Lower lobe of right lung (tissue), 2 donors: ENCODE measurements around the gene A1BG. TPM values are rescaled to one million over a fixed set of nuclear protein-coding genes. Genes with fewer than 3 reads are reported as not detected.
A peak's percentile ranks its signal among the peaks of the same experiment; 100 is the strongest.

Experiments used
- ATAC-seq, 2 donors: fragments of 200-7000 bp; cut with Tn5 transposase; one replicate each; pipeline ENCODE4 v1.9.1; 2020 to 2022; ENCODE audit warnings: mild to moderate bottlenecking in 2 of 2, moderate library complexity in 2 of 2
- DNase-seq: peaks from one replicate; pipeline ENCODE4 v3.0.0-alpha.2; 2020
- H3K27ac ChIP-seq: fragments of 200-600 bp; one replicate; pipeline ENCODE4 v1.8.0; 2022
- H3K27me3 ChIP-seq: fragments of 200-600 bp; one replicate; pipeline ENCODE4 v1.8.0; 2022; ENCODE audit warnings: low read depth
- H3K36me3 ChIP-seq: fragments of 200-600 bp; one replicate; pipeline ENCODE4 v1.8.0; 2022; ENCODE audit warnings: mild to moderate bottlenecking
- H3K4me1 ChIP-seq: fragments of 200-600 bp; one replicate; pipeline ENCODE4 v1.8.0; 2022
- H3K4me3 ChIP-seq: fragments of 200-600 bp; one replicate; pipeline ENCODE4 v1.8.0; 2022; ENCODE audit warnings: mild to moderate bottlenecking
- H3K9me3 ChIP-seq: fragments of 200-600 bp; one replicate; pipeline ENCODE4 v1.8.0; 2022
- intact Hi-C: fragments of 100-400 bp; cut with DNase I; formaldehyde crosslinking; loops from one replicate; pipeline ENCODE4 v1.11.0; 2022
- total RNA-seq: library from RNA; stranded (reverse); fragmentation: NEBNext Ultra II Directional; extraction: Animal tissue kit (Norgen Biotek cat#: 25700); gene quantifications from one replicate; pipeline ENCODE4 v1.2.1, GENCODE V29; 2021
- TF ChIP-seq, protein P1 (sequence below): fragments of 200-600 bp; IDR thresholded peaks from one replicate; pipeline ENCODE4 v1.8.0; 2022; ENCODE audit warnings: antibody characterized with exemption, mild to moderate bottlenecking
- donor health status: DM: no; HTN: yes; CAD: no; lungs with severe emphysema.

Gene A1BG
- total RNA-seq, 1 donor from 2014 or later: 14.0 TPM

DNA sequence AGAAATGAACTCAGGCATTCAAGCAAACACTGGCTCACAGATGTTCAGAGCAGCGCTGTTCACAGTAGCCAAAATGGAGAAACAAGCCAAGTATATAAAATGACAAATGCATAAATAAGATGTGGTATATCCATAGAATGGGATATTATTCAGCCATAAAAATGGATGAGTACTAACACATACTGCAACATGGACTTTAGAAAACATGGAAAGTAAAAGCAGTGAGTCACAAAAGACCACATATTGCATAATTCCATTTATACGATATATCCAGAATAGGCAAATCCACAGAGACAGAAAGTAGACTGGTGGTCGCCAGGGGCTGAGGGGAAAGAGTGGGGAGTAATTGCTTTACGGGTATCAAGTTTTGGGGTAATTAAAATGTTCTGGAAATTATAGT is 20.9 kb upstream of the A1BG start:
- Histone ChIP-seq H3K4me3 (no peak overlapping the region), H3K27ac (no peak overlapping the region), H3K27me3 (no peaks in the 10 kb centered on the region), H3K4me1 (peaks cover 13% of the 10 kb centered on the region), H3K9me3 (no peaks in the 10 kb centered on the region), H3K36me3 (no peaks in the 10 kb centered on the region)
- TF ChIP-seq, protein P1, sequence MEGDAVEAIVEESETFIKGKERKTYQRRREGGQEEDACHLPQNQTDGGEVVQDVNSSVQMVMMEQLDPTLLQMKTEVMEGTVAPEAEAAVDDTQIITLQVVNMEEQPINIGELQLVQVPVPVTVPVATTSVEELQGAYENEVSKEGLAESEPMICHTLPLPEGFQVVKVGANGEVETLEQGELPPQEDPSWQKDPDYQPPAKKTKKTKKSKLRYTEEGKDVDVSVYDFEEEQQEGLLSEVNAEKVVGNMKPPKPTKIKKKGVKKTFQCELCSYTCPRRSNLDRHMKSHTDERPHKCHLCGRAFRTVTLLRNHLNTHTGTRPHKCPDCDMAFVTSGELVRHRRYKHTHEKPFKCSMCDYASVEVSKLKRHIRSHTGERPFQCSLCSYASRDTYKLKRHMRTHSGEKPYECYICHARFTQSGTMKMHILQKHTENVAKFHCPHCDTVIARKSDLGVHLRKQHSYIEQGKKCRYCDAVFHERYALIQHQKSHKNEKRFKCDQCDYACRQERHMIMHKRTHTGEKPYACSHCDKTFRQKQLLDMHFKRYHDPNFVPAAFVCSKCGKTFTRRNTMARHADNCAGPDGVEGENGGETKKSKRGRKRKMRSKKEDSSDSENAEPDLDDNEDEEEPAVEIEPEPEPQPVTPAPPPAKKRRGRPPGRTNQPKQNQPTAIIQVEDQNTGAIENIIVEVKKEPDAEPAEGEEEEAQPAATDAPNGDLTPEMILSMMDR: no peak
- intact Hi-C loops: no loop called here
- no peak for DNase-seq
- ATAC-seq: no peak

DNA sequence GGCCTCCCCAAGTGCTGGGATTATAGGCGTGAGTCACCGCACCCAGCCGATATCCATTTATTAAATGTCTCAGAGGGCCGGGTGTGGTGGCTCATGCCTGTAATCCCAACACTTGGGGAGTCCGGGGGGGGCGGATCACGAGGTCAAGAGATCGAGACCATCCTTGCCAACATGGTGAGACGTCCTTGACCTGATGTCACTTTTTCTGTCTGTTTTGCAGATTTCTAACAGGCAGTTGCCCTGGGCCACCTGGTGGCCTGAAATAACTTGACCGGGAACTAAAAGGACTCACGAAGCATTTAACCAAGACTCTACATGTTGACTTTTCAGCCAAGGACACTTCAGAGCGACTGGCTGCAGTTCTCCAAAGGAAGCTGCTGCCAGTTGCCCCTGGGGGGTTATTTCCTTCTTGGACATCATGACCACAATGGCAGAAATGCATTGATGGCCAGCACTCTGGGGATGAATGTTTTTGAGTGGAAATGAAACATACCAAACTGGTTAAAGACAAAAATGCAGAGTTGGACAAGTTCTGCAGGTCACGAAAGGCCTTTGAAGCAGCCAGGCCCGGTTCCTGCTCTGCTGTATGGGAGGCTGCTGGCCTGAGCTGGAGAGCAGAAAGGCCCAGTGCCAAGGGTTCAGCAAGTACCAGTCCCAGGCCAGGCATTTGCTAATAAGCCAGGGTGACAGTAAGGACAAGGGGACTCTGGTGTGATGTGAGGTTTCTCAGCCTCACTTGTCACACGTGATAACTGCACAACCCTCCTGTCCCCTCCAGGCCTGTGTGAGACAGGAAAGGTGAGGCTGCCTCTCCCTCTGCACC is 19.2 kb upstream of the A1BG start:
- no peak overlapping the region for H3K4me3 ChIP-seq
- H3K27me3 ChIP-seq: peaks cover 2% of the 10 kb centered on the region
- DNase-seq (no peak), ATAC-seq (peak; percentile 81 to 87)
- no peaks in the 10 kb centered on the region for H3K9me3 ChIP-seq
- H3K36me3 ChIP-seq: no peaks in the 10 kb centered on the region
- H3K27ac ChIP-seq: peak overlapping the region; percentile 24
- intact Hi-C loops: no loop called here
- H3K4me1 ChIP-seq: peaks cover 12% of the 10 kb centered on the region
- TF ChIP-seq, protein P1: peak; percentile 9

DNA sequence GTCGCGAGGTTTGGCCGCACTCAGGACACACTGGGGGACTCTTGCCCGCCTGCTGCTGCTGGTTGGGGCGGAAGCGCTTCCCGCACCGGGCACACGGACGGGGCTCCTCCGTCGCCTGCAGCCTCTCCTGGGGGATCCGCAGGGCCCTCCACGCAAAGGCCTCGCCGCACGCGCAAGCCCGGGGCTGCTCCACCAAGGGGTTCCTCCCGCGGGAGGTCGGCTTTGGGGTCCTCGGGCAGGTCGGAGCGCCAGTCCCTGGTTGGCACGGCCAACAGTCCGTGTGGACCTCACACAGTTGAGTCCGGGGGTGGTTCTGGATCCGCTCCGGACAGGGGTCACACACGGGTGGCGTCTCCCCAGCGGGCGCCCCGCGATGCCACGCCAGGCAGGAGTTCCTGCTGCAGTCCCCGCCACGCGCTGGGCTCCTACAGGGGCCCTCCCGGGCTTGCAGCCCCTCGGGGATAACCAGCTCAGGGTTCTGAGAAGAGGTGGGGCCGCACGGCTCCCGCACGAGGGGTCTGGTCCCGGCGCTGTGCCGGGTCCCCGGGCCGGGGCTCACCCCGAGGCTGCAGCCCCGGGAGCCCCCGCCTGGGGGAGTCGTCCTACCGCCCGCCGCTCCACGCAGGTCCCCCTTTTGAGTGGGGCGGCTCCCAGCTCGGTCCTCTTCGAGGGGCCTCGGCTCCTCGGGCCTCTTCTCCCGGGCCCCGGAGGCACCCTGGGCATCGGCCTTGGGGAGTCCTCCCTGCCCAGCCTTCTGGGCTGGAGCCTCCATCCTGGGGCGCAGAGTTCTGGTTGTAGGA is 15.5 kb upstream of the A1BG start:
- Histone ChIP-seq H3K4me1 (peaks cover 12% of the 10 kb centered on the region), H3K36me3 (no peaks in the 10 kb centered on the region), H3K9me3 (no peaks in the 10 kb centered on the region), H3K27me3 (peaks cover 7% of the 10 kb centered on the region), H3K27ac (no peak overlapping the region), H3K4me3 (no peak overlapping the region)
- intact Hi-C loops: no loop called here
- DNase-seq (no peak), ATAC-seq (no peak)
- TF ChIP-seq, protein P1: no peak

DNA sequence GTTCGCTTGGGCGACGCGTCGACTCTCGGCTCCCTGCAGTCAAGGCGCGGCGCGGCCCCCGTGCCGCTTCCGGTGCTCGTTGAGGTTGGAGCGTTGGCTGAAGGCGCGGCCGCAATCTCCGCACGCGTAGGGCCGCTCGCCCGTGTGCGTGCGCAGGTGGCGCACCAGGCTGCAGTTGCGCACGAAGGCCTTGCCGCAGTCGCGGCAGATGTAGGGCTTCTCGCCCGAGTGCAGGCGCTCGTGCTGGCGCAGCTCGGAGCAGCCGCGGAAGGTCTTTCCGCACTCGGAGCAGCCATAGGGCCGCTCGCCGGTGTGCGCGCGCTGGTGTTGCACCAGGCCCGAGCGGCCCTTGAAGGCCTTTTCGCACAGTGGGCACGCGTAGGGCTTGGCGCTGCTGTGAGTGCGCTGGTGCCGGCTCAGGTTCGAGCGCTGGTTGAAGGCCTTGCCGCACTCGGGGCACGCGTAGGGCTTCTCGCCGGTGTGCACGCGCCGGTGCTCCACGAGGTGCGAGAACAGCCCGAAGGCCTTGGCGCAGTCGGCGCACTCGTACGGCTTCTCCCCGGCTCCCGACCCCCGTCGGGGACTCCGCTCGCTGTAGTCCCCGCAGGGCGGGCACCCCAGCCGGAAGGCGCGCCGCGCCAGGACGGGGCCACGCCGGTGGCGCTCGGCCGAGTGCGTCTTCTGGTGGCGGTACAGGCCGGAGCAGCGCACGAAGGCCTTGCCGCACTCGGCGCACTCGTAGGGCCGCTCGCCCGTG is 14.6 kb upstream of the A1BG start:
- TF ChIP-seq, protein P1: no peak
- DNase-seq: no peak
- intact Hi-C loops: no loop called here
- H3K27ac ChIP-seq: no peak overlapping the region
- peaks cover 5% of the 10 kb centered on the region for H3K4me1 ChIP-seq
- no peaks in the 10 kb centered on the region for H3K9me3 ChIP-seq
- H3K27me3 ChIP-seq: peaks cover 7% of the 10 kb centered on the region
- no peaks in the 10 kb centered on the region for H3K36me3 ChIP-seq
- no peak overlapping the region for H3K4me3 ChIP-seq
- ATAC-seq: no peak

DNA sequence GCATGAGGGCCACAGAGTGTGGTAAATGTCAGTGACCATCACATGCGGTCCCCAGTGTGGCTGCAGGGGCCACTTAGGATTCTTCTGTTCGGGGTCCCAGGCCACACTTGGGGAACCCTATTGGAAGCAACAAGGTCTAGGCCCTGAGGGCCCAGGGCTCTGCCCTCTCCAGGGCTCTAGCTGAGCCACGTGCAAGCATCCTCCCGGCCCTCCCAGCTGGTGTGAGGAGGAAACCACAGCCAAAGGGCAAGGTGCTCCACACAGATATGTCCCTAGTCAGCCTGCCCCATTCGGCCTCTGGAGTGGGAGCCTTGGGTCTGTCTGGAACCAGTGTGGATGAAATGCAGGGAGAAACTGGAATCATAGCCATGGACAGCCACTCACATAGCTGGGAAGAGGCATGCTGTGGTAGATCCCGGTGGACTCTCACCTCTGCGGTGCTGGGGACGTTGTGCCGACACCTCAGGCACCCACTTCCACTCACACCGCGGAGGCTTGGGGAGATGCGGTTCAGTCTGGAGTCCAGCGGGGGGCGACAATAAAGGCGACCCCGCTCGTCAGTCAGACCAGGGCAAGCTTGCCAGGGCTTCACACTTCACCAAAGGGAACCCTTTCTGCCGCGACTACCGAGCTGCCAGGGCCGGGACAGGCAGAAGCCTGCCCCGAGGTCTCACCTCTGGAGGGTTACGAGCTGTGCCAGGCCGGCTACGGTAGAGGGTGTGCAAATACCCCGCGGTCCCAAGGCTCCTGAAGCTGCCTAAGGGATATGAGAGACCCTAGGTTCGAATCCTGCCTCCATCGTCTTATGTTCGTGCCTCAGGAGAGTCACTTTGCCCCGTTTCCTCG is 13.5 kb upstream of the A1BG start:
- H3K4me3 ChIP-seq: no peak overlapping the region
- intact Hi-C loops: no loop called here
- DNase-seq (peak; percentile 31), ATAC-seq (no peak)
- peaks cover 7% of the 10 kb centered on the region for H3K27me3 ChIP-seq
- H3K4me1 ChIP-seq: peaks cover 2% of the 10 kb centered on the region
- no peaks in the 10 kb centered on the region for H3K36me3 ChIP-seq
- no peak overlapping the region for H3K27ac ChIP-seq
- TF ChIP-seq, protein P1: no peak
- no peaks in the 10 kb centered on the region for H3K9me3 ChIP-seq
